GM21526 (cell line): ENCODE results near the gene CCDC159.
A peak's percentile ranks its signal among the peaks of the same experiment; 100 is the strongest.
"Not testable (repeated sequence)": the region's sequence is repeated elsewhere in the genome, so short reads cannot be mapped to it uniquely, and the experiment has no call there.

Source experiments
- ATAC-seq: cut with Tn5 transposase; IDR thresholded peaks from one replicate; pipeline ENCODE4 v1.9.1; 2021; ENCODE audit warnings: moderate library complexity; ENCODE audit not compliant: unreplicated experiment, low FRiP score

CCDC159 gene

GRCh38 chr19:11364296-11364904 lies 18.1 kb downstream of the CCDC159 start:
- no peak for ATAC-seq

GRCh38 chr19:11364935-11365334 lies 18.6 kb downstream of the CCDC159 start:
- no peak for ATAC-seq

- no peak for ATAC-seq
These were observed 19.3 kb downstream of the CCDC159 start for GRCh38 chr19:11365557-11366117.

GRCh38 chr19:11367528-11367927 lies 21.2 kb downstream of the CCDC159 start:
- ATAC-seq: no peak

- no peak for ATAC-seq
These were observed 24.4 kb downstream of the CCDC159 start for GRCh38 chr19:11370744-11371143.

- no peak for ATAC-seq
These were observed 27.0 kb downstream of the CCDC159 start for GRCh38 chr19:11373166-11373884.

GRCh38 chr19:11373885-11374432 lies 27.6 kb downstream of the CCDC159 start:
- no peak for ATAC-seq

GRCh38 chr19:11374433-11375142 lies 28.3 kb downstream of the CCDC159 start, which contains the start of gene SWSAP1:
Gene SWSAP1 (plus strand): TSS chr19:11374666. CDS start chr19:11374681, 15 bp downstream.
- ATAC-seq: peak; percentile 82

- no peak for ATAC-seq
These were observed 29.0 kb downstream of the CCDC159 start for GRCh38 chr19:11375143-11375948.

GRCh38 chr19:11377237-11377636 lies 30.9 kb downstream of the CCDC159 start:
- no peak for ATAC-seq

GRCh38 chr19:11377756-11378155 lies 31.4 kb downstream of the CCDC159 start:
- no peak for ATAC-seq

GRCh38 chr19:11378319-11379189 lies 32.2 kb downstream of the CCDC159 start:
- ATAC-seq: no peak

GRCh38 chr19:11379269-11379845 lies 33.0 kb downstream of the CCDC159 start:
- not testable (repeated sequence) for ATAC-seq

GRCh38 chr19:11379857-11380350 lies 33.6 kb downstream of the CCDC159 start:
- ATAC-seq: no peak

GRCh38 chr19:11380653-11381537 lies 34.6 kb downstream of the CCDC159 start:
- ATAC-seq: peak; percentile 63

- no peak for ATAC-seq
These were observed 36.8 kb downstream of the CCDC159 start for GRCh38 chr19:11382898-11383705.

- no peak for ATAC-seq
These were observed 37.4 kb downstream of the CCDC159 start for GRCh38 chr19:11383706-11384048.
